Spinal cord (tissue), 4 donors: ENCODE data around the gene BFAR. TPM values are rescaled to one million over a fixed set of nuclear protein-coding genes. Genes with fewer than 3 reads are reported as not detected.

Source experiments
- polyA plus RNA-seq, 2 donors: library from polyadenylated mRNA; unstranded; fragments of 120-200 nt; gene quantifications; one replicate each; pipeline ENCODE4 v1.2.1, GENCODE V29; 2013; ENCODE audit not compliant: insufficient read length in 2 of 2
- small RNA-seq: library from RNA; depleted of rRNA; stranded (forward); fragments of <200 nt; gene quantifications from one replicate; pipeline ENCODE3, GENCODE V24; 2014; ENCODE audit warnings: low replicate concordance
- total RNA-seq, 2 donors: library from RNA; depleted of rRNA in 1 of 2; stranded (reverse); fragments of 120-200 nt in 1 of 2; fragments of >200 nt in 1 of 2; gene quantifications; one replicate each; pipeline versions ENCODE4 v1.2.3 to v1.2.4, GENCODE V29; 2013 to 2014

The BFAR gene
- total and polyA plus RNA-seq, 4 donors = 42.5 to 55.2 (median 46.7) TPM

Small RNA genes lying within 50 kb of the gene (small RNA-seq; reads per million reads assigned to genes)
- not detected for gene RN7SL274P
- gene RNU7-125P = not detected

Other genes with a start within 250 kb of the BFAR start
- gene PARN, start 2.7 kb upstream of the BFAR start, total RNA-seq = 10 to 100 TPM; 26.3 to 33.6 TPM
- 10 to 100 TPM; 23.5 to 24.2 TPM for gene PARN, start 2.7 kb upstream of the BFAR start, polyA plus RNA-seq
- gene PLA2G10, start 61.4 kb downstream of the BFAR start, total RNA-seq = under 1 TPM in 1 of 2 donors, not detected in 1; 0.22 TPM
- under 1 TPM in 1 of 2 donors, not detected in 1; 0.39 TPM for gene PLA2G10, start 61.4 kb downstream of the BFAR start, polyA plus RNA-seq
- gene NPIPA3, start 70.5 kb downstream of the BFAR start, total RNA-seq = under 1 TPM; 0.30 to 0.88 TPM
- gene NPIPA3, start 70.5 kb downstream of the BFAR start, polyA plus RNA-seq = 10 to 100 TPM; 15.6 to 24.4 TPM
- under 1 TPM in 1 of 2 donors, not detected in 1; 0.44 TPM for gene NPIPA2, start 109.6 kb downstream of the BFAR start, total RNA-seq
- 1 to 10 TPM in 1 of 2 donors, not detected in 1; 6.9 TPM for gene NPIPA2, start 109.6 kb downstream of the BFAR start, polyA plus RNA-seq
- 10 to 100 TPM; 75.7 to 92.8 TPM for gene NOMO1, start 200.8 kb downstream of the BFAR start, total RNA-seq
- gene NOMO1, start 200.8 kb downstream of the BFAR start, polyA plus RNA-seq = 100 to 1,000 TPM; 106 to 115 TPM